Stimulated activated CD8-positive, alpha-beta memory T cell treated with anti-CD3 and anti-CD28 coated beads, Interleukin-15, amount 100 ng/mL, for 48 hours (primary cell): ENCODE measurements around the gene PCNX3.
"Not testable (repeated sequence)": the region's sequence is repeated elsewhere in the genome, so short reads cannot be mapped to it uniquely, and the experiment has no call there.

Experiments
- DNase-seq, 2 donors: peaks; one replicate each; pipeline ENCODE4 v3.0.0-alpha.2; 2020; ENCODE audit warnings: low read depth in 2 of 2

PCNX3 gene

DNA sequence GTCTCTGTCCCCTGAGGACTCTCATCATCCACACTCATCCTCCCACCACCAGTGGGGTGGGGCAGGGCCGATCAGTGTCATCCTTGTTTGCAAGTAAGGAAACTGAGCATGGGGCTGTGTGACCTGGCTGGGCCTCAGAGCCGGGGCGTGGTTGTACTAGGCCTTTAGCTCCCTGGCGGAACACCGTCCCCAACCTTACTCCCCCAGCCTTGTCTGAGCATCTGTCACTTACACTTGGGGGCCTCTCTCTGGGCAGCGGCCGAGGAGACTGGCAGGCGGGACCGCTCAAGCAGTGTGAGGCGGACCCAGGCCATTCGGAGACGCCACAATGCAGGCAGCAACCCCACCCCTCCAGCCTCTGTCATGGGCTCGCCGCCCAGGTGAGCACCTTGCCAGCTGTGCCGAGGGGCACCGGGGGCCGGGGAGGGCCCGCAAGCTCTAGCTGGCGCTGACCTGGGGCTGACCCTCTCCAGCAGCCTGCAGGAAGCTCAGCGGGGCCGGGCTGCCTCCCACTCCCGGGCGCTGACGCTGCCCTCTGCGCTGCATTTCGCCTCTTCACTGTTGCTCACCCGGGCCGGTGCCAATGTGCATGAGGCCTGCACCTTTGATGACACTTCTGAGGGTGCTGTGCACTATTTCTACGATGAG is 3.8 kb downstream of the PCNX3 start:
- DNase-seq, result no peak

GRCh38 chr11:65620666-65621065 is 5.1 kb downstream of the PCNX3 start:
- no peak for DNase-seq

GRCh38 chr11:65621460-65621859 is 5.9 kb downstream of the PCNX3 start:
- DNase-seq, result no peak

DNA sequence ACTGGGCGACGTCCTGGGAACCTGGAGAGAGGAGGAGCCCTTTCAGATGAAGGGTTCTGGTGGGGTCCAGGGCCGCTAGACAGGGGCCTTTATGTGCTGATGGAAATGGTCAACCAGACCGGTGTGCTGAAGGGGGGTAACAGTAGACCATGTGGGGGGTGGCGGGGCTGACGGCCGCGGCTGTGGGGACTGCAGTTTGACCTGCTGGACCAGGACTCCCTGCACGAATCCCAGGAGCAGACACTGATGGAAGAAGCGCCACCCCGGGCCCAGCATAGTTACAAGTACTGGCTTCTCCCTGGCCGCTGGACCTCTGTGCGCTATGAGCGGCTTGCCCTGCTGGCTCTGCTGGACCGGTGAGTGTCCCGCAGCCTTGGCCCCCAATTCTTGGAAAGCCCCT is 6.4 kb downstream of the PCNX3 start:
- no peak for DNase-seq

- DNase-seq, result no peak
Measured at GRCh38 chr11:65623177-65623576, 7.6 kb downstream of the PCNX3 start.

- no peak for DNase-seq
Measured at GRCh38 chr11:65623852-65624616, 8.5 kb downstream of the PCNX3 start.

- no peak for DNase-seq
Measured at GRCh38 chr11:65624931-65625627, 9.5 kb downstream of the PCNX3 start.

GRCh38 chr11:65625628-65626342 is 10.2 kb downstream of the PCNX3 start:
- no peak for DNase-seq

DNA sequence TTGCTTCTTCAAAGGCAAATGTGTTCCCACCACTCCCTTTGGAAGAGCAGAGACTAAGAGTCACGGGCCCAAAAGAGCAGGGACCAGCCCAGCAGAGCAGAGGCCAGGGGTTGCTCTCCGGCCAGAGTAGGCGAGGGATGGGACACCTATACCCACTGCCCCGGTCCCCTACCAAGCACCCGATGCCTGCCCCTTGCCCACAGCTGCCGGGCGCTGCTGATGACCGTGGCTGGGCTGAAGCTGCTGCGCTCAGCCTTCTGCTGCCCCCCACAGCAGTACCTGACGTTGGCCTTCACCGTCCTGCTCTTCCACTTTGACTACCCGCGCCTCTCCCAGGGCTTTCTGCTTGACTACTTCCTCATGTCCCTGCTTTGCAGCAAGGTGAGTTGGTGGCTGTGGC is 11.6 kb downstream of the PCNX3 start:
- DNase-seq, result no peak

GRCh38 chr11:65629579-65629978 is 14.0 kb downstream of the PCNX3 start:
- no peak for DNase-seq

- no peak for DNase-seq
Measured at GRCh38 chr11:65630215-65630614, 14.6 kb downstream of the PCNX3 start.

- no peak for DNase-seq
Measured at GRCh38 chr11:65633390-65634108, 18.0 kb downstream of the PCNX3 start.

GRCh38 chr11:65634109-65634436 is 18.5 kb downstream of the PCNX3 start:
- DNase-seq, result no peak

GRCh38 chr11:65634440-65634839 is 18.9 kb downstream of the PCNX3 start:
- no peak for DNase-seq

- DNase-seq, result no peak
Measured at GRCh38 chr11:65634905-65635731, 19.5 kb downstream of the PCNX3 start.

- no peak for DNase-seq
Measured at GRCh38 chr11:65636108-65637031, 20.8 kb downstream of the PCNX3 start.

- DNase-seq, result no peak
Measured at GRCh38 chr11:65637032-65637557, 21.5 kb downstream of the PCNX3 start.

- peak; percentile 67 to 69 for DNase-seq
Measured at GRCh38 chr11:65637794-65638419, 22.3 kb downstream of the PCNX3 start, which contains the start of gene SIPA1. TSS of gene SIPA1 (plus strand) at chr11:65638101. CDS start at chr11:65640922, 2,821 bp downstream.

DNA sequence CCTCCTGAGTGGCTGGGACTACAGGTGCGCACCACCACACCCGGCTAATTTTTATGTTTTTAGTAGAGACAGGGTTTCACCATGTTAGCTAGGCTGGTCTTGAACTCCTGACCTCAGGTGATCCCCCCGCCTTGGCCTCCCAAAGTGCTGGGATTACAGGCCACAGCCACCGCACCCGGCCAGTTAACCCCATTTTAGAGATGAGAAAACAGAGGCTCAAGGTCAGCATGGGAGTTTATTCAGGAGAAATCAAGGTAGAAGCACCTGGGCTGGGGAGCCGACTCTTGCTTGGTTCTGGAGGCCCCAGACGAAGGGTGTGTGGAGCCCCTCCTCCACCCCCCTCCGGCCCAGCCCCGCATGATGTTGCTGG is 23.6 kb downstream of the PCNX3 start:
- not testable (repeated sequence) for DNase-seq
